Ishikawa (cell line): Measurements from ENCODE around the gene THRB.

Source experiments
- EGR1 ChIP-seq: IDR thresholded peaks from 2 replicates; pipeline ENCODE4 v1.6.1; 2012
- EP300 ChIP-seq: IDR thresholded peaks from 2 replicates; pipeline ENCODE4 v1.6.1; 2012; ENCODE audit warnings: borderline replicate concordance
- MAX ChIP-seq: IDR thresholded peaks from 2 replicates; pipeline ENCODE4 v1.6.1; 2012
- NFIC ChIP-seq: IDR thresholded peaks from 2 replicates; pipeline ENCODE4 v1.6.1; 2012
- REST ChIP-seq: IDR thresholded peaks from 2 replicates; pipeline ENCODE4 v1.6.1; 2012; ENCODE audit warnings: low read depth, mild to moderate bottlenecking
- TAF1 ChIP-seq: IDR thresholded peaks from 2 replicates; pipeline ENCODE4 v1.6.1; 2012; ENCODE audit warnings: low read depth, mild to moderate bottlenecking
- TEAD4 ChIP-seq: IDR thresholded peaks from 2 replicates; pipeline ENCODE4 v1.6.1; 2012
- YY1 ChIP-seq: IDR thresholded peaks from 2 replicates; pipeline ENCODE4 v1.6.1; 2012; ENCODE audit warnings: low read depth

- TF ChIP-seq YY1, result no peak
- no peak for TF ChIP-seq NFIC
- TF ChIP-seq MAX, result no peak
- no peak for TF ChIP-seq EP300
- TF ChIP-seq EGR1, result no peak
- TF ChIP-seq REST, result no peak
- no peak for TF ChIP-seq TAF1
- TF ChIP-seq TEAD4, result no peak
Measured at GRCh38 chr3:24100696-24101402, 393.8 kb downstream of the THRB start.
